Measurements from ENCODE around the gene GALNT7.

Gene GALNT7

DNA sequence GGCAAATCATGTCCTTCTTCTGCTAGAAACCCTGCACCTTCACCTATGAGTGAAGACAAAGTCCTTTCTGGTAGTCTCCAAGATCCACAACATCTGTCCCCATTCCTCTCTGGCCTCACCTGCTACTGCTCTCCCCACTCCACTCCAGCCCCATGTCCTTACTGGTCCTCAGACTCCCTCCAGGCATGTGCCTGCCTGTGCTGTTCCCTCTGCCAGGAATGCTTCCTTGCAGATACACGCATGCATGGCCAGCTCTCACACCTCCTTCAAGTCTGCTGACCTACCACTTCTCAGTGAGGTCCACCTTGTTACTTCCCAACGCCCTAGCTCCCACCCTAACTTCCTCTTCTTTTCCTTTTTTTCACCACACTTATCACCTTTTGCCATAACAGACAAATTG is 147.4 kb downstream of the GALNT7 start:
- no peak for DNase-seq

DNA sequence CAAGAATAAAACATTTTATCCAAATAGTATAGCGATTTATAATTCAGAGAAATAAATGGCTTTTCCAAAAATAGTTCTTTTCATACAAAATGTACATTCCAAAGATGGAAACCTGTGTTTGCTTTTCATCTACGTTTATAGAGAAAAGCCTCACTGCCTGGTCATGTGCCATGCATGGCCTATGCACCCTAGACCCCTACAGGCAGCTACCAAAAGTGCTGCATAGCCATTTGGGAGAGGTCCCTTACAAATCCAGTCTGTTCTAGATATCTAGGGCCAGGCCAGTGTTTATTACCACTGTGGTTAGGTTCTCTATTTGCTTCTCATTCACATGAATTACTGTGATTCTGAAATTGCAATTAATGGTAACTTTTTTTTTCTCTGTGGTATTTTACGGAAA is 148.4 kb downstream of the GALNT7 start:
- DNase-seq, result no peak

DNA sequence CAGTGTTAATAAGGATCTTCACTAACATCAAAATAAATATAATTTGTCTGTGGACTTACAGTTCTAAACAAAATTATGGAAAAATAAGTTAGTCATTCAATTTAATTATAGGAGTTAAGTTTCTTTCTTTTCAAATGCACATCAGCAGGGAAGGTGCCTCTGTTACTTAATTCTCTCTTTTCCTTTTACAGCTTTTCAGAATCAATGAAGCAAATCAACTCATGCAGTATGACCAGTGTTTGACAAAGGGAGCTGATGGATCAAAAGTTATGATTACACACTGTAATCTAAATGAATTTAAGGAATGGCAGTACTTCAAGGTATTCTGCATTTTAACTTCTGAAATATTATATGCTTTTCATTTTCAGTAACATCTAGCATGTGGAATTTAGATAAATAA is 149.6 kb downstream of the GALNT7 start:
- DNase-seq, result no peak

DNA sequence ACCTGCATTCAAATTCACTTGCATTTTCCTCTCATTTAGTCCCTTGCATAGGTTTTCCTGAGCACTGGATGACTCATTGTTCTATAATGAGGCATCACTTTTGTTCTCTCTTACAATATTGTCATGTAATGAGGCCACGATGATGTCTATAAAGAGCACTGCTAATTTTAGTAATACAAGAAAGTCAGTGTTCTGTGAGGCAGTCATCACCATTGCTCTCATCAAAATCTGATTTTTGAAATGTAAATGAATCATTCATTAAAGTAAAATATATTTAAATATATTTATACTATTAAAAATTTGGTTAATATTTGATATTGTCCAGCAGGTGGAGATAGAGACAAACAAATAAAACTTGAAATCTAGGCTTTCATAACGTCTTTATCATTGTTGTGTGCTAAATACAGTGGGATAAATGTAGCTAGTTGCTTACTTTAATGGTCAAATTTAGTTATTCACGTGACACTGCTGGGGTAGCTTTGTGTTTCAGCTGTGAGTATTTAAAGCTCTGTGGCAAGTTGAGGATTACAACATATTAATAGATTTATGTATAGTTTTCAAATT is 150.1 kb downstream of the GALNT7 start:
- no peak for DNase-seq

DNA sequence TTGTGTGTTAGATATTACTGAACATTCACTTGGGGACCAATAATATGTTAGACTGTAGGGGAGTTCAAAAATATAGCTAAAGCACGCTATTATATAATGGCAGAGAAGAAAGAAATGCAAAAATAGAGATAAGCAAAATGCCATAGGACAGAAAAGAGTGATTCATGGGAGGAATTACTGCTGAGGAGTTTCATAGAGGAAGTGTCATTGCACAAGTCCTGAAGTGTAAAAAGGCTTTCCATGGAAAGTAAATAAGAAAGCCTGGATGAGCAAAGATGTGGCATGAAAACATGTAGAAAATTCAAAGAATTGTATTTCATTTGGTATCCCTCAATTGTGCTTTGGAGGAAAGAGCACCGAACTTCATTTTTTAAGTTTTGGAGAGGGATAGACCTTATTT is 151.1 kb downstream of the GALNT7 start:
- DNase-seq, result no peak

DNA sequence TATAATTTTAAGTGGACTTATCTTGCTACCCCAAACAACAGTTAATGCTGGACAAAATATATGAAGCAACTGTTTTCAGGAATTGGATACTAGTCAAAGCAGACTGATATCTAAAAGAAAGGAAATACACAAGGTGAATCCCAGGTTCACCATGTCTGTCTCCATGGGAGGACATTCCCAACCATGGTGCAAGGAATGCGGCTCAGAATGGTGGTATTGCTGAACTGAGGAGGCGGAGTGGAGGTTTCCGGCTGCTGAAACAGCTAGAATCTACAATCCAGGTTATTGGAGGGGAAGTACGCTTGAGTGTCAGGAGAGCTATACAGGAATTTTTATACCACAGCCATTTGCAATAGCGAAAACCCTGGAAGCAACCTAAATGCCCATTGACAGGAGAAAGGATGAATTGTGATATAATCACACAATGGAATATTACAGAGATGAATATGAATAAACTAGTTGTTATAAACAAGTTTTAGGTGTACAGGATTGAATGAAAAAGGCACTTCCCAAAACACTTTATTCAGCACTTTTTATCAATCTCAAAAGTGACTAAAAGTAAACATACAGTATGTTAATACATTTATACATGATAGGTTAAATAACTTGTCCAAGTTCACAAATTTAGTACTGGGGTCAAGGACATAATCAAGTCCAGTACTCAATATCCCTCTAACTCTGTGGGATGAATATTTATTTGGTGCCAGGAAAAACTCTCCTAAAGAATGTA is 156.6 kb downstream of the GALNT7 start:
- no peak for DNase-seq

DNA sequence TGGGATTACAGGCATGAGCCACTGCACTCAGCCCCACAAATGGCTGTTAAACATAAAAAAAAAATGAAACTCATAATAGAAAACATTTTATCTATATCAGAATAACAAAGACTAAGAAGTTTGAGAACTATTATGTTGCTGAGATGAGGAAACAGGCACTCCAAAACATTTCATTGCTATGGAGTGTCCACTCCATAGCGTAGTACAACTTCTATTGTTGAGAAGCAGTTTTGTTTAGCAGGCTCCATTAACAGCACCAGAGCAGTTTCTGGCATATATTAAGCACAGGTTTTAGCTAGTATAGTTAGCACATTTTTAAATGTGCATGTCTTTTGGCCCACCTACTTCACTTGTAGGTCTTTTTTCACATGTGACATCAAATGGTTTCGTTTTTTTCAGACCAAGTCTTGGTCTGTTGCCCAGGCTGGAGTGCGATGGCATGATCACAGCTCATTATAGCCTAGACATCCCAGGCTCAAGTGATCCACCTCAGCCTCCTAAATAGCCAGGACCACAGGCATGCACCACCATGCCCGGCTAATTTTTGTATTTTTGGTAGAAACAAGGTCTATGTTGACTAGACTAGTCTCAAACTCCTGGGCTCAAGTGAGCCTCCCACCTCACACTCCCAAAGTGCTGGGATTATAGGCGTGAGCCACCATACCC is 159.8 kb downstream of the GALNT7 start:
- no peak for DNase-seq

DNA sequence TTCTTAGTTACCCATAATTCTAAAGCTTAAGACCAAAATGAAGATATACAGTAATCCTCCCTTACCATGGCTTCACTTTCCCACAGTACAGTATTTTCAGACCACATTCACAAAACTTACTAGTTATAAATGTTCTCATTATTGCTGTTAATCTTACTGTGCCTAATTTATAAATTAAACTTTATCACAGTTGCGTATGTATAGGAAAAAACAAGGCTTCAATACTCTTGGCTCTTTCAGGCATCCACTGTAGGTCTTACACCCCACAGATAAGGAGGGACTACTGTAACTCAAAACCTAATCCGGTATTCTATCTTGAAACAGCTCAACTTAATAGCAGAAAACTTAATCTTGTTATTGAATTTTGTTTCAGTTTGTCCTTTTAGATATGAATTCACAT is 162.0 kb downstream of the GALNT7 start:
- DNase-seq, result no peak

DNA sequence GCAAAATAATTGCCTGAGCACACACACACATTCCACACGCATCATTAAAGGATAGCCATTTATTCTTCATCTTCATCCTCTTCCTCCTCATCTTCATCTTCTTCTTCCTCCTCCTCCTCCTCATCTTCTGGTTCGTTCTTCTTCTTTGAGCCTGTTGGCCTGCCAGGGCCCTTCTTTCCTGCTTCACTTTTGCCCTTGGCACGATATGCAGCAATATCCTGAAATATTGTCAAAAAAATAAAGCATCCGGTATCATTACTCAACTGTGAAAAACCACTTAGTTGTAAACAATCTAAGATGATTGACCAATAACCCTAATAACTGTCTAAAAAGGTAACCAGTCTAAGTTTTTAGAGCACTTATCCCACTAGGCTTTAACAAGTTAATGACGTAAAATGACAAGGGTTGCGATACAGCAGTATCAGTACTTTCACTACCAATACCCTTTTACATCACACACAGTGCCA is 163.4 kb downstream of the GALNT7 start:
- DNase-seq, result no peak

DNA sequence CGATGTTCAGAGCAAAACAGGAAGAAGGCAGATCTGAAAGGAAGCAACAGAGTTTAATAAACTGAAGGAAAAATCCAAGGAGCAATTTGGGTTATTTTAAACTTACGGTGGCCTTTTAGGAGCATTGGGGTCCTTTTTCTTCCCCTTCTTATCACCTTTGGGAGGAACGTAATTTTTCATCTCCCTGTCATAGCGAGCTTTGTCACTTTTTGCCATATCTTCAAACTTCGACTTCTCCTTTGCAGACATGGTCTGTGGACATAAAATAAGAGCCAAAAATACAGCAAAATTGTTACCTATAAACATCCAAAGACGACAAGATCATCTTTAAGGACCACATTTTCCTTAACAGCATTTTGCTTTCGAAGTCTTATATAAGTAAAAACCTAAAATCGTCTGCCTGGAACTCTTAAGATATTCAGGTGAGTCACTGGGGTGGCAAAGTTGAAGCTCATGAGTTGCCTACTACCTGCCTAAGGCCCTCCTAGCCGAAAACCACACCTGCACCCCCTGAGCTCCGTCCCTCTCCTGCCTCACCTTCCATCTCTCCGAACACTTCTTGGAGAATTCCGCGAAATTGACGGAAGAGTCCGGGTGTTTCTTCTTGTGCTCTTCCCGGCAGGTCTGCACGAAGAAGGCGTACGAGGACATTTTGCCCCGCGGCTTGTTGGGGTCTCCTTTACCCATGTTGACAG is 164.5 kb downstream of the GALNT7 start:
- DNase-seq, result no peak

DNA sequence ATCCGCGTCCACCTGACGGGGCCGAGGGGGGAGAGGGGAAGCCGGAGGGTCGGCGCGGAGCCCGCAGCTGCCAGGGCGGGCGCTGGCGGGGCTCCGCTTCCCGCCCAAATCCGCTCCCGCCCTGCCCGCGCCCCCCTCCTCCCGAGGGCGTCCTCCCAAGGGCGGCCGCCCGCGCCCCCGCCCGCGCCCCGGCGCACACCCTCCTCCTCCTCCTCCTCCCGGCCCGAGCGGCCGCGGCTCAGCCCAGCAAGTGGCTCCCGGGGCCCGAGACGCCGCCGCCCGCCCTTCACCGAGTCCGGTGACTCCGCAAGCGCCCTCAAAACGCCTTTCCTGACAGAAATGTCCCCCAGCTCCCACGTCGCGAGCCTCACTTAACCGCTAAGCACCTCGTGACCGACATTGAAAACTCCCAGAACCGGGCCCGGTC is 165.1 kb downstream of the GALNT7 start:
- no peak for DNase-seq

DNA sequence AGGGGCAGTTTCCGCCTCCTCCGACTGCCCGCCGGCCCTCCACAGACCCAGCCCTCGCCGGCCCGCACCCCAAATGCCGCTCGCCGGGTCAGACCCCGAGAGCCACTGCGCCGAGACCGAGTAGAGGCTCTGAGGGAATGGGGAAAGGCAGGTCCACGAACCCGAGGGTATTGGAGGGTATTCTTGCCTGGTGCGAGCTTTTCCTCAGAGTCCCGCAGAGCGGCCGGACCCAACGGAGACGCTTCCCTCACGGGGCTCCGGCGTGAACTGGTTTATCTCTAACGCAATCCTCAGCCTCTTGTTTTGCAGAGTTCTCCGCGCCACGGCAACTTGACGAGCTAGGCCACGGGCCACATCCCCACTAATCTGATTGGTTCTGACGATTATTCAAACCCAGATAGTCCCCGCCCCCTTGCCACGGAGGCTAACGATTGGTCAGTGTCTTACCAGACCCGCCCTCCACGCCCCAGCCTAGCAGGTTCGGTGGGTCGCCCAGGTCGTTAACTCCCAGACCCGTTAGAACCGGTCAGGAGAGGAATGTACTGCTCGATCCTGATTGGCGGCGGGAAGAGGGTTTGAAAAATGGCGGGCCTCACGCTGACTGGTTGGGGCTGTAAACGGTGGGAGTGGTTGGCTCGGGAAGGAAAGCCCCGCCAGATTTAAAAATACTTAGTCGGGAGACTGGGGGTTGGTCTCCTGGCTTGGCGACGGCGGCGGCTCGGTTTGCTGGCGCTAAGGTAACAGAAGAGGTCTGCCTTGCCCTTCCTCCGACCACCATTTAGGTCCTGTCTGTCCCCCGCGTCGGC is 165.7 kb downstream of the GALNT7 start, which contains the start of gene HMGB2:
HMGB2 (minus strand) TSS at position 274 of the 806 bp plus-strand sequence. CDS start 709 bp downstream, outside the sequence.
- peak; percentile 98 for DNase-seq

DNA sequence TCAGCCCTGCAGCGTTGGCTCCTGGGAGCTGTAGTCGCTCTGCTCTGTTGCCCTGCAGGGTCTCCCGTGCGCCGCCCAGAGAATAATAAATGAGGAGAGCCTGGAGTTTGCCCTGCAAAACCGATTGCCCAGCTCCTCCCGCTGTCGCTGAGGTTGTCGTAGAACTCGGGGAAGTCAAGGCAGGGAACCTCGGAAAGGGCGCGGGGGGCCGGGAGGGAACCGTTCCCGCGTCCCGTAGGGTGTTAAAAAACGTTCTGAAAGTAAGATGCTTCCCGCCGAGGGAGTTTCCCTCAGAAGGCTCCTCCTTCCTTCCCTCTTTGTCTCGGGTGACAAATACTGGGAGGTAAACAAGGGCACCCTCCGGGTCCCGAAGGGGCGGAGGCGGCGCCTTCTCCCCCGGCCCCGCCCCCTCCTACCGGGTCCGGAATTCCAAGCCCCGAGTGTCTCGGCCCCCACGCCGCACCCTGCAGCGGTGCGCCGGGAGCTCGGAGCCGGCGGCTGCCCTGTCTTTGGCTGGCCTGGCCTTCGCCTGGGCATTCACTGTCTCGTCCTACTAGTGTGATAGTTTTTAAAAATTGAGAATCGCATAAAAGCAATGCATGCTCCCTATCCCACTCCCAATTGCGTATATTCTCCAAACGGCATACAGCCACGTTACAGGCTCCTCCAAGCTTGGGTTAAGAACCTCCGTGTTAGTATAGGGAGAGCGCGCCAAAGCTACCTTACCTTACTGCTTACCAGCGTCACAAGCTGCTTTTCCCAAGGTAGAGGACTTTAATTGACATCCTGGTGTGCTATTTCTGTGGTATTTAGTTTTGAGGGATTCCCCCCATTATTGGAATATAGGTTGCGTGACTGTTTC is 166.5 kb downstream of the GALNT7 start:
- DNase-seq, result peak; percentile 75

DNA sequence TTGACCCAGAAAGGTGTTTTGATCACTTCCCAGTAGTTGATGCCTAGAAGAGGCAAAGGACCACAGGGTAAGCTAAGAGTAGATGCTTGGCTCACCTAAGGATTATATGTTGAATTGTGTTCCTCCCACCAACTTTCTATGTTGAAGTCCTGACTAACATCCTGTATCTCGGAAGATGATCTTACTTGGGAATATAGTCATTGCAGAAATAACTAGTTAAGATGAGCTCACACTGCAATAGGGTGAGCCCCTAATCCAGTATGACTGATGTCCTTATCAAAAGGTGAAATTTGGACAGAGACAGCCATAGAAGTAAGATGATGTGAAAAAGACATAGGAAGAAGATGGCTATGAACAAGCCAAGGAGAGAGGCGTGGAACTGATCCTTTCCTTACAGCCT is 168.9 kb downstream of the GALNT7 start:
- DNase-seq, result no peak

DNA sequence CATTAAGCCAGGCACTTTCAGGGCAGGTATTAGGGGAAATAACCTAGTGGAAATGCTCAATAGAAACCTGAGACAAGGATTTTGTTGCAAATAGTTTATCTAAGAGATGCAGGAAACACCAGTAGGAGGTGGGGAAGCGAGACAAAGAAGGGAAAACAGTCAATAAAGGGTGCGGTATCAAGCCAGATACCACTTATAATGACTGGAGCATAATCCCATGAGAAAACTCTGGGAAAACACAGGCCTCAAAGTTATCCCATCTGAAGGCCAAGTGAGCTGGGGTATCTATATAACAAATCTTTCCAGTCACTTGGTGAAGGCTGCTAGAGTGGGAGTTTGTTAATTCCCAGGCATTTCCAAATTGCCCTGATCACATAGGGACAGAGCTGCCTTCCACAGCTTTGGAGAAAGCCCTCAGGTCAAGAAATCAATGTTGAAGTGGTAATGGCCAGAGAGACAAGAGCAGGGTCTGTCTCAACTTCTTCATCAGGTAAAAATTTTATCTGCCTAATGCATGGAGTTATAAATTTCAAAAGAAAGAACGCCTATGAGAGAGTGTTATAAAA is 175.3 kb downstream of the GALNT7 start:
- no peak for DNase-seq

DNA sequence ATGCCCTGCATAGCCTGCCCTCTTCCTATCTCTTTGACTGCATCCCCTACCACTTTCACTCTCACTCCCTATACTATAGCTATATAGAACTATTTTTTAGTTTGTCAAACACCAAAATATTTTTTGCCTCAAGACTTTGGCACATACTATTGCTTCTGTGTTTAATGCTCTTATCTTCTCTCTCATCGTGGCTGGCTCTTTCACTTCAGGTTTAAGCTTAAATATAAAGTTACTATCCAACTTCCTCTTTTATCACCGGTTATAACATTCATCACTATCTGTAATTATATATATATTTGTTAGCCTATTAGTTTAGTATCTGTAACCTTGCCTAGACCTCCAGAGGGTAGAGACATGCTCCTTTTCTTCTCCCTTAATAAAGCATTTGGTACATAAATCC is 177.0 kb downstream of the GALNT7 start:
- DNase-seq, result no peak

DNA sequence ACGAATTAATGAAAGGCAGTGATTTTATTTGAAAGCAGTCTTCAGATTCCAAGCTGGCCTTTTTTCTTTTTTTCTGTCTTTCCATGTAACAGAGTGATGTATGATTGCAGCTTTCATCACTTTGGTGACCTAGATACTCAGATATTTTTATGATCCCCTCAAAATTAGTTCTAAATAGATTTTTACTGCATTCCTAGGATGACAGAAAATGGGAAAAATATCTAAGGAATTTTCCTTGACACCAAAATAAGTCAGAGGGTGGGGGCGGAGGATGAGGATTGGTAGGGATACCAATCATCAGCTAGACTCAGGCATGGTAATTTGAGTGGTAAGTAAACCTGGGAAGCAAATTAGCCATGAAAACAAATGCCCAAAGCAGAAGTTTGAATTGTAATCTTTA is 177.5 kb downstream of the GALNT7 start:
- no peak for DNase-seq

DNA sequence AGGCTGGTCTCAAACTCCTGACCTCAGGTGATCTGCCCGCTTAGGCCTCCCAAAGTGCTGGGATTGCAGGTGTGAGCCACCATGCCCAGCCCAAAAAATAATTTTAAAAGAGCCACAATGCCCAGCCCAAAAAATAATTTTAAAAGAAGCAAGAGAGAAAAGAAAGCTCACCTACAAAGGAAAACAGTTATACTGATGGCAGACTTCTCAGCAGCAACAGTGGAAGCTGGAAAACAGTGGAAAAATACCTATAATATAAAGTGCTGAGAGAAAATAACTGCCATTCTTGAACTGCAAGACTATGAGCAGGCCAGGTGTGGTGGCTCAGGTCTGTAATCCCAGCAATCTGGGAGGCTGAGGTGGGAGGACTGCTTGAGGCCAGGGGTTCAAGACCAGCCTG is 178.9 kb downstream of the GALNT7 start:
- DNase-seq, result no peak

DNA sequence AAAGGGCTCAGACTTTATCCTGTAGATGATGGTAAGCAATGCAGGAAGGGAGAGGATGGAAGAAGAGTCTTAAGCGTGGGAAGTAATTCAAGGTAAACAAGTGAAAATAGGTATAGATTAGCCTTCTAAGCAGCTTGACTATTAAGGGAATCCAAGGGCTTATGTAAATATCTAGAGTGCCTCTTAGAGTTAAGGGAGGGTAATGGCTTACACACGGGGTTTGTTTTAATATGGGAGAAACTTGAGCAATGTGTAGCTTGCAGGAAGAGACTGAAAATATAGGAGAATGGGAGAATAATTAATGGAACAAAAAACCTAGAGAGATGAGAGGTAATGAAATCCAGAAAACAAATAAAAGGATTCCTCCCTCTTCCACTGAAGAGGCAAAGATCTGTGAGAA is 189.3 kb downstream of the GALNT7 start:
- DNase-seq, result no peak

DNA sequence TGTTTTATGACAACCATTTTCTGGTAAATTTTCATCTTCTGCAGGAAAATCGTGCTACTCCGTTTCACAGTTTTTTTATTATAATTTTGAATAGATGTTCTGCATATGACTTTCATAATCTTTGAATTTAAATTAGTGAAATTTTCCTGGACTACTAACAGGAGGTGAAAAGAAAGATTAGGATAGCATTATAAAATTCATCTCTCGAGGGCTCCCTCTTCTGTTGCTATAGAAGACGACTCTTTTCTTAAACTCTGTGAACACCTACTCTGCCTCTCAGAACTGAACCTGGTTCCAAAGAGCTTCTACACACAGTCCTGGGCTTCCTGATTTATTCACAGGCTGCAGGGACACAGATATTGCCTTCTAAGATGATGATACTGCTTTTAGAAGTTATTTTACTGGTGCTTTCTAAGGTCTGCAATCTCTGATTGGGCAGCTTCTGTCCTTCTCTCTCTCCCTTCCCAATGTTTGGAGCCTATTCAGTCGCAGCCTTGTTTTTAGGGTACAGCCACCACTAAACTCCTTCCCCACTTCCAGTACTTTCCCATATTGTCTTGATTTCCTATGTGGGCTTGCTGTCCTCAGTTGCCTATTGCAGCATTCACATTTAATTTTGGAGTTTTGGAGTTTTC is 192.1 kb downstream of the GALNT7 start:
- no peak for DNase-seq

DNA sequence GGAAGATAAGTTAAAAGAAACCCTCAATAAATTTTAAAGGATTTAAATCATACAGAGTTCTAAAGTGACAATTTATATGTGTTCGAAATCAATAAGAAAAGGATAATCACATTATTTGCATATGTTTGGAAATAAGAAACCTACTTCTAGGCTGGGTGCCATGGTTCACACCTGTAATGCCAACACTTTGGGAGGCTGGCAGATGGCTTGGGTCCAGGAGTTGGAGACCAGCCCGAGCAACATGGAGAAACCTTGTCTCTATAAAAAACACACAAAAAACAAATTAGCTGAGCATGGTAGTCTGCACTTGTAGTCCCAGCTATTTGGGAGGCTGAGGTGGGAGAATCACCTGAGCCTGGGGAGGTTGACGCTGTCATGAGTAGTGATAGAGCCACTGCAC is 194.1 kb downstream of the GALNT7 start:
- DNase-seq, result no peak

All from NCI-H1048 (cell line).